Measurements from ENCODE around the gene OR2AG1. TPM values are rescaled to one million over a fixed set of nuclear protein-coding genes. Genes with fewer than 3 reads are reported as not detected.

The OR2AG1 gene, protein sequence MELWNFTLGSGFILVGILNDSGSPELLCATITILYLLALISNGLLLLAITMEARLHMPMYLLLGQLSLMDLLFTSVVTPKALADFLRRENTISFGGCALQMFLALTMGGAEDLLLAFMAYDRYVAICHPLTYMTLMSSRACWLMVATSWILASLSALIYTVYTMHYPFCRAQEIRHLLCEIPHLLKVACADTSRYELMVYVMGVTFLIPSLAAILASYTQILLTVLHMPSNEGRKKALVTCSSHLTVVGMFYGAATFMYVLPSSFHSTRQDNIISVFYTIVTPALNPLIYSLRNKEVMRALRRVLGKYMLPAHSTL
- total RNA-seq (2022; extraction: Qiagen RNA extraction): not detected in 5 replicates

DNA sequence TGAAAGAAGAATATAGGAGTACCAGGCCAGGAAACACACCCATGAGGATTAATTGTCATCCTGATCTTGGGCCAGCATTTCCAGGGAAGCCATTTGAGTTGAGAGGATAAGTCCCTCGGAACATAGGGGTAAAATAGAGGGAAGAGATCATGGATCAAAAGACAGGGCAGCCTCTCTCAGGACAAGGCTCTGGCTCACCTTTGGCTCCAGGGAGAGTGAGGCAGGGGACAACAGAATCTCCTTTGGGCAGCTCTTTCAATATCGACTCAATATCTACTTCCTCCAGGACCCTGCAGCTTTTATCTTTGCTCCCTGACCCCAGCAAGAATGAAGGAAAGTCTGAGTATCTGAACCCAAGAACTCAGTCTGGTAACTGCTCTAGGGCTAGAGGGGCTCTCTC is at the start of gene OR2AG1:
OR2AG1 (plus strand) TSS at position 301 of the 400 bp plus-strand sequence. CDS start 2,018 bp downstream, outside the sequence.

DNA sequence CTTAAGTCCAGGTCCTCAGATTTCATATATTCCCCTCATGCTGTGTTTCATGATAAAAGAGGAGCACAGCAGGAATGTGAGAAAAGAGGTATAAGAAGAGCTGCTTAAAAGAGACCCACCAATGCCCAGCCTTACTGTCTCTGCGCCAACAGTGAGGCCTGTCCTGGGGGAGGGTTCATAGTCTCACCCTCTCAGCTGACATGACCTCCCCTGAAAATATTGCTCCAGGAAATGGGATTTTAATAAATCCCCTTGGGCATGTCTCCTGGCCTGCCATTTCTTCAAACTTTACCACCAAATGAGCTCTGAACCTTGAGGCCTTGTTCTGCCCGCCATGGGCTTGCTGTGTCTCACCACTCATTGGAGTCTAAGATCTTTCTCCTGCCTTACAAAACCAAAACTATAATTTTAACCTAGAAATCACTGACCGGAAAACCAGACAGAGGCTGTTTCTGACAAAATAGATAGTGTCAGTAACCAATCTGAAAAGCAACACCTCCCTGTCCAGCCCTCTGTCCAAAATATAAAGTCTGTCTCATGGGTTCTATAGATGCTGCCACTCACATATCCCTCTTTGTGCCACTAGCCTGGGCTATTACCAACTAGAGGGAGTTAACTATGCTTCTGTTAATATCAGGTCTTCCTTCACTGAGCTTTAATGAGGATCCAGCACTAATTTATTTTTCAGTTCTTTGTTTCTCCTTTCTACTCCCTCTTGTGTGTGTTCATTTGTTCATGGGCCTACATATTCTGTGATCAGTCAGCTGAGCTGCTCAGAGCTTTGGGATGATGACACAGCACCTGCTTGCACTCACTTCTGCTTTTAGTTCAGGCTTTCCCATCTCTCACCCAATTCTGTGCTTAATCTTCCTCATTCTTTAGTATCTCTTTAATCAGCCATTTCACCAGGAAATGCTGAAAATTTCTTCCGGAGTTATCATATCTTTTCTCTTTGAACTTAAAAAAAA is 10.6 kb upstream of the OR2AG1 start, which contains the start of gene OR2AG2:
OR2AG2 (minus strand) TSS at position 51 of the 968 bp plus-strand sequence. CDS start 3,019 bp downstream, outside the sequence.

DNA sequence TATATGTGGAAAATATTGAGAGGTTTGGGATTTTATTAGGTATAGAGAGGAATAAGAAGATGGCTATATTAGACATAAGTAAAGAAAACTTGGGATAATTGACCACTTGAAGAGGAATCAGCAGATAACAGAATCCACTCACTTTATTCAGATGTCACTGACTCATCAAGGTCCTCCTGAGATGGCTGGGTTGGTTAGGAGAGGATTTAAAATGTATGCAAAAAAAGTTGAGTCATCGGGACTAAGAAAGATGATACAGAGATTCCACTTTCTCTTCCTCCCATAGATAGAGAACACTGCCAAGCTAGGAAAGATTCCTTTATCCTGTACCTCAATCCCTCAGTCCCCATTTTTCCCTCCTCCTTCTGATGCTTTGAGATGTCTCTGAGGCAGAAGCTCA is 16.6 kb downstream of the OR2AG1 start, which contains the start of gene OR6A2:
OR6A2 (minus strand) TSS at position 288 of the 400 bp plus-strand sequence. CDS start 3,981 bp downstream, outside the sequence.

Other genes starting within 250 kb of the OR2AG1 start
- 25.9 to 36.6 TPM (median 32.9 TPM) in 5 replicates for gene RRP8, start 179.4 kb upstream of the OR2AG1 start, total RNA-seq (2022; extraction: Qiagen RNA extraction)
- 114 to 121 TPM (median 118 TPM) in 5 replicates for gene ILK, start 179.2 kb upstream of the OR2AG1 start, total RNA-seq (2022; extraction: Qiagen RNA extraction)
- gene TAF10, start 170.8 kb upstream of the OR2AG1 start, total RNA-seq (2022; extraction: Qiagen RNA extraction): 157 to 250 TPM (median 230 TPM) in 5 replicates
- gene TPP1, start 163.6 kb upstream of the OR2AG1 start, total RNA-seq (2022; extraction: Qiagen RNA extraction): 40.5 to 48.1 TPM (median 47.4 TPM) in 5 replicates
- gene DCHS1, start 127.2 kb upstream of the OR2AG1 start, total RNA-seq (2022; extraction: Qiagen RNA extraction): 0.06 to 0.13 TPM (median 0.11 TPM) in 5 replicates
- 91.6 to 113 TPM (median 106 TPM) in 5 replicates for gene MRPL17, start 99.7 kb upstream of the OR2AG1 start, total RNA-seq (2022; extraction: Qiagen RNA extraction)
- 0.05 TPM in 2 of 5 replicates, not detected in the others for gene OR2AG2, start 11.0 kb upstream of the OR2AG1 start, total RNA-seq (2022; extraction: Qiagen RNA extraction)
- gene OR6A2, start 16.7 kb downstream of the OR2AG1 start, total RNA-seq (2022; extraction: Qiagen RNA extraction): not detected in 5 replicates
- not detected in 5 replicates for gene OR10A5, start 62.7 kb downstream of the OR2AG1 start, total RNA-seq (2022; extraction: Qiagen RNA extraction)
- not detected in 5 replicates for gene OR10A2, start 80.0 kb downstream of the OR2AG1 start, total RNA-seq (2022; extraction: Qiagen RNA extraction)
- not detected in 5 replicates for gene OR10A4, start 93.6 kb downstream of the OR2AG1 start, total RNA-seq (2022; extraction: Qiagen RNA extraction)
- gene OR2D2, start 109.5 kb downstream of the OR2AG1 start, total RNA-seq (2022; extraction: Qiagen RNA extraction): not detected in 5 replicates
- not detected in 5 replicates for gene OR2D3, start 138.0 kb downstream of the OR2AG1 start, total RNA-seq (2022; extraction: Qiagen RNA extraction)
- 0.85 to 1.3 TPM (median 1.1 TPM) in 5 replicates for gene ZNF215, start 143.4 kb downstream of the OR2AG1 start, total RNA-seq (2022; extraction: Qiagen RNA extraction)
- gene ZNF214, start 237.3 kb downstream of the OR2AG1 start, total RNA-seq (2022; extraction: Qiagen RNA extraction): 0.57 to 1.1 TPM (median 0.79 TPM) in 5 replicates
- not detected in 5 replicates for gene NLRP14, start 237.5 kb downstream of the OR2AG1 start, total RNA-seq (2022; extraction: Qiagen RNA extraction)

Data from A549 treated with CORT108297 at 1 μM for 4 hours (cell line).